Panc1 (cell line): ENCODE data around the gene SNAP47. TPM values are rescaled to one million over a fixed set of nuclear protein-coding genes. Genes with fewer than 3 reads are reported as not detected.

Source experiments
- ATAC-seq: fragments of 200-7000 bp; cut with Tn5 transposase; 2 replicates; pipeline ENCODE4 v1.9.1; 2020; ENCODE audit warnings: mild to moderate bottlenecking, moderate library complexity
- BruUV-seq: library from RNA; stranded (reverse); fragments of 400-500 nt; replicated peaks from 2 replicates; lab custom pipeline; 2021; lab: Mats Ljungman, UMichigan
- CTCF ChIA-PET: fragments of 300-600 bp; sonication (Branson Sonifier 250); formaldehyde crosslinking; loops from one replicate; lab custom pipeline; 2022; ENCODE audit warnings: antibody characterized with exemption; lab: Charles Lee
- POLR2A ChIA-PET: fragments of 300-600 bp; sonication (Branson Sonifier 250); formaldehyde crosslinking; loops from one replicate; lab custom pipeline; 2022; ENCODE audit warnings: antibody characterized with exemption; lab: Charles Lee
- DNase-seq: peaks from one replicate; pipeline ENCODE4 v3.0.0-alpha.2; 2010; ENCODE audit warnings: low read depth, low spot score
- H3K27ac ChIP-seq: 2 replicates; pipeline ENCODE4 v1.5.1; 2011; ENCODE audit warnings: mild to moderate bottlenecking, low read length, inconsistent platforms
- H3K27me3 ChIP-seq: fragments of 200-500 bp; sonication (Bioruptor generic); 2 replicates; pipeline ENCODE4 v1.6.0; 2014; ENCODE audit warnings: low read length, inconsistent platforms; ENCODE audit not compliant: control insufficient read depth, insufficient read depth
- H3K36me3 ChIP-seq: fragments of 200-500 bp; sonication (Bioruptor generic); 2 replicates; pipeline ENCODE4 v1.5.1; 2014; ENCODE audit warnings: inconsistent platforms, mild to moderate bottlenecking, low read length, moderate library complexity; ENCODE audit not compliant: control insufficient read depth, insufficient read depth
- H3K4me1 ChIP-seq: 2 replicates; pipeline ENCODE4 v1.5.1; 2011; ENCODE audit warnings: inconsistent platforms, mild to moderate bottlenecking, low read length, moderate library complexity; ENCODE audit not compliant: control insufficient read depth, insufficient read depth
- H3K4me3 ChIP-seq, 2 experiments: 2 replicates each; pipeline ENCODE4 v1.5.1; 2011 to 2012; ENCODE audit warnings: low read depth in 2 of 2, low read length in 2 of 2, mild to moderate bottlenecking in 2 of 2, inconsistent platforms in 1 of 2, moderate library complexity in 1 of 2
- H3K9me3 ChIP-seq: fragments of 200-500 bp; sonication (Bioruptor generic); 2 replicates; pipeline ENCODE4 v1.5.1; 2014; ENCODE audit warnings: low read depth, mild to moderate bottlenecking, inconsistent platforms, low read length, moderate library complexity; ENCODE audit not compliant: control insufficient read depth, insufficient read depth
- POLR2AphosphoS5 ChIP-seq: IDR thresholded peaks from 2 replicates; pipeline ENCODE4 v1.6.1; 2012; ENCODE audit warnings: mild to moderate bottlenecking, low read depth, low read length, moderate library complexity
- SIN3A ChIP-seq: IDR thresholded peaks from 2 replicates; pipeline ENCODE4 v1.6.1; 2012; ENCODE audit warnings: low read depth, mild to moderate bottlenecking, low read length, moderate library complexity, borderline replicate concordance; ENCODE audit not compliant: insufficient read depth
- TCF7L2 ChIP-seq: IDR thresholded peaks from 2 replicates; pipeline ENCODE4 v1.6.1; 2011; ENCODE audit warnings: mild to moderate bottlenecking, low read depth, low read length, inconsistent platforms
- in situ Hi-C: cut with HindIII; loops from 2 replicates; pipeline ENCODE4 v1.10.0; 2016; ENCODE audit warnings: low sequenced_read_pairs, low pct_unique_long_range_greater_than_20kb
- intact Hi-C: fragments of 100-400 bp; cut with micrococcal nuclease; formaldehyde crosslinking; loops from one replicate; pipeline ENCODE4 v1.10.0; 2022; ENCODE audit not compliant: unreplicated experiment
- total RNA-seq: library from RNA; stranded (reverse); gene quantifications from one replicate; pipeline ENCODE4 v1.2.1, GENCODE V29; 2021; ENCODE audit not compliant: unreplicated experiment
- TF ChIP-seq, protein P1 (sequence below): fragments of 450-650 bp; IDR thresholded peaks from 2 replicates; pipeline ENCODE4 v1.5.1; 2017; ENCODE audit warnings: mild to moderate bottlenecking
- TF ChIP-seq, protein P2 (sequence below), 2 experiments: IDR thresholded peaks; 2 replicates each; pipeline ENCODE4 v1.6.1; 2011 to 2012; ENCODE audit warnings: low read depth in 2 of 2, control low read depth in 1 of 2, low read length in 1 of 2, mild to moderate bottlenecking in 1 of 2, moderate library complexity in 1 of 2; ENCODE audit not compliant: insufficient read depth in 1 of 2

The SNAP47 gene
- total RNA-seq, 1 experiment from 2014 or later: 55.6 TPM

DNA sequence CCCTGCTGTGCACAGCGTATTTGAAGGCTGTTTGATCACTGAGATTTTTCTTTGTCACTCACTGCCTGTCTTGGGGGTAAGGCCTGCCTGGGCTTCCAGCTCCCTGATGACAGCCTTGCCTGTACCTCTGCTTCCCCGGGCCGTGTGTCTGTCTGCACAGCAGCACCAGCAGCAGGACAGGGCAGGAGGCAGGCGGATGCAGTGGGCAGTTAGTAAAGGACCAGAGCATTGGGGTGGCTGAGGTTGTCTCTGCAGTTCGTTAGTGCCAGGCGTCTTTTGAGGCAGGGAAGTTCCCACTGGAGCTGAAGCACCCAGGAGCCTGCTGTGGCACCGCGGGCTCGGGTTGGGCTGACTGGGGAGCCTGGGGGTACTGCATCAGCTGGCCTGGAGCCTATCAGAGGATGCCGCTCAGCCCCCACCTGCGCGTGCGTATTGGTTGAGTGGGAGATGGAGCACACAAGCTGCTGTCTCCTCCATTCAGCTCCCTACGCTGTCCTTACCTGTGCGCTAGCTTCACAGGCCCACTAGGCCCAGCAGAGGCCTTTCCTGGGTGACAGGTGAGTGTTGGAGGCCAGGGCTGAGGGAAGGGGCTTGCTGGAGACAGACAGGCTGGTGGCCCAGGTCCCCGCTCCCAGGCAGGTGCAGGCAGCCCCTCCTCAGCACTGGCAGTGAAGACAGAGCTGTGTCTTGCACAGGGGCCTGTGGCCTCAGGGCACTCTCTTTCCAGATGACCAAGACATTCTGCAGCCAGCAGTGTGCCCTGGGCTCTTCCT, 28.2 kb downstream of the SNAP47 start:
- TF ChIP-seq, protein P1, sequence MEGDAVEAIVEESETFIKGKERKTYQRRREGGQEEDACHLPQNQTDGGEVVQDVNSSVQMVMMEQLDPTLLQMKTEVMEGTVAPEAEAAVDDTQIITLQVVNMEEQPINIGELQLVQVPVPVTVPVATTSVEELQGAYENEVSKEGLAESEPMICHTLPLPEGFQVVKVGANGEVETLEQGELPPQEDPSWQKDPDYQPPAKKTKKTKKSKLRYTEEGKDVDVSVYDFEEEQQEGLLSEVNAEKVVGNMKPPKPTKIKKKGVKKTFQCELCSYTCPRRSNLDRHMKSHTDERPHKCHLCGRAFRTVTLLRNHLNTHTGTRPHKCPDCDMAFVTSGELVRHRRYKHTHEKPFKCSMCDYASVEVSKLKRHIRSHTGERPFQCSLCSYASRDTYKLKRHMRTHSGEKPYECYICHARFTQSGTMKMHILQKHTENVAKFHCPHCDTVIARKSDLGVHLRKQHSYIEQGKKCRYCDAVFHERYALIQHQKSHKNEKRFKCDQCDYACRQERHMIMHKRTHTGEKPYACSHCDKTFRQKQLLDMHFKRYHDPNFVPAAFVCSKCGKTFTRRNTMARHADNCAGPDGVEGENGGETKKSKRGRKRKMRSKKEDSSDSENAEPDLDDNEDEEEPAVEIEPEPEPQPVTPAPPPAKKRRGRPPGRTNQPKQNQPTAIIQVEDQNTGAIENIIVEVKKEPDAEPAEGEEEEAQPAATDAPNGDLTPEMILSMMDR: no peak
- no peak for TF ChIP-seq POLR2AphosphoS5
- Histone ChIP-seq H3K27ac (peak overlapping the region; percentile 72; the same call in 1 of the 2 replicates), H3K9me3 (no peaks in the 10 kb centered on the region), H3K36me3 (peaks cover 10% of the 10 kb centered on the region; the same call in 1 of the 2 replicates), H3K4me1 (peaks cover 82% of the 10 kb centered on the region), H3K27me3 (no peaks in the 10 kb centered on the region), H3K4me3 (no peak overlapping the region)
- DNase-seq (no peak), ATAC-seq (no peak)
- no TSS peak for BruUV-seq
- ChIA-PET POLR2A (interaction anchor here (0.6 kb wide), 1 partner anchor 149 kb away, joined by 4 read pairs; no protein-coding TSS in a partner anchor), CTCF (interaction anchor here (0.7 to 1.9 kb wide), 2 partner anchors 185 to 190 kb away, joined by 3 to 9 read pairs; no protein-coding TSS in a partner anchor)
- in situ Hi-C loops: no loop called here
- intact Hi-C loops: loop anchor here (2.0 kb wide), 1 partner anchor 183 kb away; the partner anchor contains the start of gene WNT9A

DNA sequence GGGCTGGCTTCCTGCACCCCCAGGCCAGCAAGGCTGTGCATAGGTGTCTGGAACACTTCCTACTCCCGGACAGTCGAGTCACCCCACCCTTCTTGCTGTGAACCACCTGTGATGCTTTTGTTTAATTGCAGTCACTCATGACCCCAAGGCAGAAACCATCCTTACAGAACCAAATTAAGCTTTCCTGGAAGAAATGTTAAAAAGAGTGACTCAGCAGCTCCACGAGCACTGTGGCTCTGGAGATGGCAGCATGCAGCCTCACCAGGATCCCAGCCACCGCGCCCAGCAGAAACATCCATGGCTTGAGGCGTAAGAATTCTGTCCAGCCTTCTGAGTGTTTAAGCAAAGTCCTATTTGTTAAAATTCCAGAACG, 28.8 kb downstream of the SNAP47 start:
- H3K4me1 ChIP-seq: peaks cover 79% of the 10 kb centered on the region
- no peaks in the 10 kb centered on the region for H3K9me3 ChIP-seq
- H3K4me3 ChIP-seq: no peak overlapping the region
- H3K27me3 ChIP-seq: no peaks in the 10 kb centered on the region
- intact Hi-C loops: no loop called here
- ChIA-PET CTCF (no interaction called here), POLR2A (no interaction called here)
- in situ Hi-C loops: no loop called here
- ATAC-seq (no peak), DNase-seq (no peak)
- TF ChIP-seq, protein P1: no peak
- TF ChIP-seq TCF7L2 (no peak), SIN3A (no peak), POLR2AphosphoS5 (no peak)
- TF ChIP-seq, protein P2, sequence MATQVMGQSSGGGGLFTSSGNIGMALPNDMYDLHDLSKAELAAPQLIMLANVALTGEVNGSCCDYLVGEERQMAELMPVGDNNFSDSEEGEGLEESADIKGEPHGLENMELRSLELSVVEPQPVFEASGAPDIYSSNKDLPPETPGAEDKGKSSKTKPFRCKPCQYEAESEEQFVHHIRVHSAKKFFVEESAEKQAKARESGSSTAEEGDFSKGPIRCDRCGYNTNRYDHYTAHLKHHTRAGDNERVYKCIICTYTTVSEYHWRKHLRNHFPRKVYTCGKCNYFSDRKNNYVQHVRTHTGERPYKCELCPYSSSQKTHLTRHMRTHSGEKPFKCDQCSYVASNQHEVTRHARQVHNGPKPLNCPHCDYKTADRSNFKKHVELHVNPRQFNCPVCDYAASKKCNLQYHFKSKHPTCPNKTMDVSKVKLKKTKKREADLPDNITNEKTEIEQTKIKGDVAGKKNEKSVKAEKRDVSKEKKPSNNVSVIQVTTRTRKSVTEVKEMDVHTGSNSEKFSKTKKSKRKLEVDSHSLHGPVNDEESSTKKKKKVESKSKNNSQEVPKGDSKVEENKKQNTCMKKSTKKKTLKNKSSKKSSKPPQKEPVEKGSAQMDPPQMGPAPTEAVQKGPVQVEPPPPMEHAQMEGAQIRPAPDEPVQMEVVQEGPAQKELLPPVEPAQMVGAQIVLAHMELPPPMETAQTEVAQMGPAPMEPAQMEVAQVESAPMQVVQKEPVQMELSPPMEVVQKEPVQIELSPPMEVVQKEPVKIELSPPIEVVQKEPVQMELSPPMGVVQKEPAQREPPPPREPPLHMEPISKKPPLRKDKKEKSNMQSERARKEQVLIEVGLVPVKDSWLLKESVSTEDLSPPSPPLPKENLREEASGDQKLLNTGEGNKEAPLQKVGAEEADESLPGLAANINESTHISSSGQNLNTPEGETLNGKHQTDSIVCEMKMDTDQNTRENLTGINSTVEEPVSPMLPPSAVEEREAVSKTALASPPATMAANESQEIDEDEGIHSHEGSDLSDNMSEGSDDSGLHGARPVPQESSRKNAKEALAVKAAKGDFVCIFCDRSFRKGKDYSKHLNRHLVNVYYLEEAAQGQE (IDR thresholded peaks at IDR 0.05; ENCODE audit: insufficient read depth in 1 of 2, low read depth in 2 of 2, low read length in 1 of 2): no peak
- no TSS peak for BruUV-seq
- peaks cover 10% of the 10 kb centered on the region; the same call in 1 of the 2 replicates for H3K36me3 ChIP-seq
- H3K27ac ChIP-seq: peak overlapping the region; percentile 72
